Skin epidermis (tissue), 12 donors: ENCODE data around the gene RPS10.

Source experiments
- H3K27ac ChIP-seq, 21 experiments: fragments of 200-600 bp; sonication (generic) in 11 of 21; one replicate each; pipeline ENCODE4 v1.5.0; 2020; ENCODE audit warnings: mild to moderate bottlenecking in 3 of 21, inconsistent platforms in 2 of 21, moderate library complexity in 2 of 21
- H3K4me3 ChIP-seq, 7 experiments: fragments of 200-600 bp; sonication (generic) in 2 of 7; one replicate each; pipeline ENCODE4 v1.5.0; 2020; ENCODE audit warnings: inconsistent platforms in 2 of 7, mild to moderate bottlenecking in 2 of 7, moderate library complexity in 1 of 7

The RPS10 gene

GRCh38 chr6:34425498-34426410 is at the start of gene RPS10:
Gene RPS10, minus strand, starts transcription at chr6:34426069. Its CDS starts 848 bp downstream, at chr6:34425221.
- peak within 1 kb of the TSS; percentile 46 to 98 (median 88) for H3K27ac ChIP-seq
- peak within 1 kb of the TSS; percentile 52 to 92 (median 71) for H3K4me3 ChIP-seq

DNA sequence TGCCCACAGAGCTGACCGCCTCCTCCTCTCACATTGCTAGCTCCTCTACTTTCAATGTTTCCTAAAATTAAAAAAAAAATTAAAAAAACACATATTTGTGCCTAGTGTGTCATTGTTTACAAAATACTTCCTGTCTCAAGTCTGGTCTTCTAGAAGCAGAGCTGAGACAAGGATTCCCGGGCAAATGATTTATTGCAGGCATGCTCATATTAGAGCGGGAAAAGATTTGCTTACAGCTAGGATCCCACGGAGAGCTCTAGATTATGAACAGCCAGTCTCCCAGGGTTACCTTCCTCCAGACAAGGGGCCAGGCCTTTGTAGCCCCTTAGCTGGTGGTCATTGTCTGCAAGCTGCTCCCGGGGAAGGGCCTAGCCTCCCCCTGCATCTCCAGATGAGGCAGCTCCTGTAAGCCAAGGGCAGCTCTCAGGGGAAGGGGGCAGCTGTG is 49.4 kb upstream of the RPS10 start:
- H3K27ac ChIP-seq, result no peak overlapping the region
- H3K4me3 ChIP-seq, result no peak overlapping the region

- Histone ChIP-seq H3K27ac (no peak overlapping the region), H3K4me3 (no peak overlapping the region)
These were observed 48.9 kb upstream of the RPS10 start for GRCh38 chr6:34474754-34475153.

DNA sequence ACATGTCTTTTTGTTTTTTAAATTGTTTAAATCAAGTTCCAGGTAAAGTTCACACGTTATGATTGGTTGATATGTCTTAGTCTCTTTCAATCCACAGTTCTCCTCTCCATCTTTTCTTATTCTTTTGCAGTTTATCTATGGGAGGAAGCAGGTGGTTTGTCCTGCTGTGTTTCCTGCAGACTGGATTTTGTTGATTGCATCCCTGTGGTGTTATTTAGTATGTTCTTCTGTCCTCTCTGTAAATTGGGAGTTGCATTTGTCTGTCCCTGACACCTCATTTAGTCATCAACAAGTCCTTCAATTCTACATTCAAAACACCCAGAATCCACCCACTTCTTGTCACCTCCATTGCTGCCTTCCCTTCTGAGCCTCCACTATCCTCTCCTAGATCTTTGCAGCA is 48.1 kb upstream of the RPS10 start:
- H3K4me3 ChIP-seq, result no peak overlapping the region
- H3K27ac ChIP-seq, result no peak overlapping the region

DNA sequence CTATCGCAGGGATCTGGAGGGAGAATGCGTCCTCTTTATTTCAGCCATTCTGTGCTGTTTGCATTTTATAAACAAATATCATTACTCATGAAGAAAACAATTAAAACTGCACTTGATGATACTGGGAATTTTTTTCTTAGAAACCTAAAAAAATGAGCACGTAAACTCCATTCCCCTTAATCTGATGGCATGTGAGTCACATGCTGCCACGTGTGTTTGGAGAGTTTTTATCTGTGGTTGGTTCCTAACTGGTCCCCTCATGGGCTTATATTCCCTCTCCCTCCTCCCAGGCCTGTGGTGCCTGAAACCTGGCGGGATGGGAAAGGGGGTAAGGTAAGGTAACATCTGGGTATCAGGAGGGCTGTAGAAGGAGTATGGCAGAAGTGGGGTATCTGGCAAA is 46.6 kb upstream of the RPS10 start:
- no peak overlapping the region for H3K27ac ChIP-seq
- H3K4me3 ChIP-seq, result no peak overlapping the region

DNA sequence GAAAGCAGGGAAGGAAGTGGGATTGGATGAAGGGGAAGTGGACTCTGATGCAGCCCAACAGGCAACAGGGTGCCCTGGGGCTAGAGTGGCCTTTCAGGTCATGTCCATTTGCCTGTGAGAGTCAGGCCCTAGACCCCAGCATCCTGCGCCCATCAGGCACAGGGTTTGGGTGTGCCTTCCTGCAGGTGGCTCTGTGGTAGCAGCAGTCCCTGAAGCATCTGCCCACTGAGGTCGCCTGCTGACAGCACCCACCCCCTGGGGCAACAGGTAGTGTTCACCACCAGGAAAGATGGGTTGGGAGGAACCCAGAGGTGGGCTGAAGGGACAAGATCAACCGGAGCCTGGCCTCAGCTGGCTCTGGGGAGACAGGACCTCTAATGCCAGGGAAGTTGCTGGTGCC is 43.6 kb upstream of the RPS10 start:
- no peak overlapping the region for H3K4me3 ChIP-seq

DNA sequence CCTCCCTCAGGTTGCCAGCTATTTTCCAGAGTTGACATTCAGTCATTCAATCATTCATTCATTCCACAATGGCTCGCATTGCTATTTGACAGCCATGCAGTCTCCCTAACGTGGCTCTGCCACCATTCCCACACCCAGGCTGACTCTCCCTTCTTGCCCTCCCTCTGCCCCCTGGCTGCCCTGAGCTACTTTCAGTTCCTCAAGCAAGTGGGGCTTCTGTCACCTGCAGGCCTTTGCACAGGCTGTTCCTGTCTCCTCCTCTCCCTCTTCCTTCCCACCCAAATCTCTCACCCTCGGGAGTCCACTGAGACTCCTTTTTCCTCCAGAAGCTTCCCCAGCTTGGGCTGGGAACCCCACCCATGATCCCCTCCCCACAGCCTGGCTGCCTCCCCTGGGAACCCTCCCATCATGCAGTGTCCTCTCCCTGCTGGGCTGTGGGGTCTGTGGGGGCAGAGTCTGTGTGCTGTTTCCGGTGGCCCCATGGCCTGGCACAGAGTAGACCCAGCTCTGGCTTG is 42.6 kb upstream of the RPS10 start:
- H3K27ac ChIP-seq, result no peak overlapping the region
- H3K4me3 ChIP-seq, result no peak overlapping the region

More for the DNA sequence above, 43.6 kb upstream of the RPS10 start:
- H3K27ac ChIP-seq, result no peak overlapping the region

- H3K4me3 ChIP-seq, result peak overlapping the region in 5 of 7 experiments; percentile 12 to 37 (median 24)
- H3K27ac ChIP-seq, result peak overlapping the region in 1 of 21 experiments; percentile 7
These were observed 40.6 kb upstream of the RPS10 start for GRCh38 chr6:34466242-34467185.

GRCh38 chr6:34465531-34466241 is 39.8 kb upstream of the RPS10 start, which contains the start of gene PACSIN1:
Gene PACSIN1, plus strand, starts transcription at chr6:34466076. Its CDS starts 60,230 bp downstream, at chr6:34526306.
- peak within 1 kb of the TSS in 5 of 7 experiments; percentile 12 to 37 (median 24) for H3K4me3 ChIP-seq
- H3K27ac ChIP-seq, result peak within 1 kb of the TSS in 1 of 21 experiments; percentile 7

DNA sequence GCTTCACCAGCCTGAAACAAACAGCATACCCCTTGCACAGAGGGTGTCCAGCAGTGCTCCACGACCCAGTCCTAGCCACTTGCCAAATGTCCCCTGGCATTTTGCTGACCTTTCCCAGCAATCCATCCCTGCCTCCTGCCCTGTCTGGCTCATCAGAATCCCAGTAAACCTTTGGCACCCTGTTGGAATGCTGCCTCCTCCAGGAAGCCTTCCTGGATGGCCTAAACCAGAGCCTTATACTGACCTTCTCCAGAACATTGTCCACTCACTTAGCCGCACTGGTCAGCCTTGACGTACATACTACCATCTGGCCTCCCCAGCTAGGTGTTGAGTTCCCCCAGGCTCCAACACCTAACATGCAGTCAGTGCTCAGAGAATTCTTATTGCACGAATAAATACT is 38.0 kb upstream of the RPS10 start:
- Histone ChIP-seq H3K4me3 (no peak overlapping the region), H3K27ac (no peak overlapping the region)

DNA sequence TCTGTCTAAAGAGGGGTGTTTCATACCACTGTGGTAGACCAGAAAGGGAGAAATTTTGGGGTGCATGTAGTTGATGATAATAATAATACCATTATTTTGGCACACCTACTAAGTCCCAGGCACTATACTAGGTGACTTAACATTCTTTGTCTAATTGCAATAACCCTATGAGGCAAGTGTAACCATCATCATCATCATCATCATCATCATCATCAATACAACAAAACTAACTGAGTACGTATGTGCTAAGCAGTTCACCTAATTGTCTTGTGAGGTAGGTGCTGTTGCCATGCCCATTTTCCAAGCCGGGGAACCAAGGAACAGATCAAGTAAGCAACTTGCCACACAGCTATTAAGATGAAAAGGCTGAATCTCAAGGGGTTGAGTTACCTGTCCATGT is 37.4 kb upstream of the RPS10 start:
- no peak overlapping the region for H3K4me3 ChIP-seq
- H3K27ac ChIP-seq, result no peak overlapping the region

GRCh38 chr6:34462551-34462971 is 36.7 kb upstream of the RPS10 start:
- no peak overlapping the region for H3K4me3 ChIP-seq
- H3K27ac ChIP-seq, result no peak overlapping the region

- H3K4me3 ChIP-seq, result no peak overlapping the region
- no peak overlapping the region for H3K27ac ChIP-seq
These were observed 36.1 kb upstream of the RPS10 start for GRCh38 chr6:34462010-34462409.

DNA sequence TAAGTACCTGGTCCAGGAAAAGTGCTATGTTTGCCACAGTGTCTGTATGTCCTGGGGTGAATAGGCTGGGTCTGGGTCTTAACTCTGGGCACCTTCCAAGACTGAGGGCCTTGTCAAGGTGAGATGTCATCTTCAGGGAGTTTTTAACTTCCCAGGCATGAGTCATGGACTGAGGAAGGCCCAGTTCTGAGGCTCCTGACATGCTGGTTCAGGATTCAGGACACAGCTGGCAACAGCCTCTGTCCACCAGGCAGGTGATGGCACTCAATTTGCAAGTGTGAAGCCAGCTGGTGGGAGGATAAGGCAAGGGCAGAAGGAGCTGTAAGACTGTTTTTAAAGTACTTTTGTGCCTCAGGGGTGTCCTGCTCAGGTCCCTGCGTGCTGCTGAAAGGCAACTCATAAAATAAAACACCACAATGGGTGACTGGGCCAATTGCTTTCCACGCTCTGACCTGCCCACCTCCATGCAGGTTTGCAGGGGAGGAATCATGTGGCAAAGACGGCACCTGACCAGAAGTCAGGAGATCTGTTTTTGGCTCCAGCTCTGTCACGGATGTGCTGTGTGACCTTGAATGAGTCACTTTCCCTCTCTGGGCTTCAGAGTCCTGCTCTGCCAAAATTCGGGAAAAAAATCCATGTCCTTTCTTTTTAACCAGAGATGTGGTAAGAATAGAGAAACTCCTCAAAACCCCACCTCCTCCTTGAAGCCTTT is 35.1 kb upstream of the RPS10 start:
- H3K27ac ChIP-seq, result no peak overlapping the region
- H3K4me3 ChIP-seq, result no peak overlapping the region

- Histone ChIP-seq H3K4me3 (no peak overlapping the region), H3K27ac (no peak overlapping the region)
These were observed 34.2 kb upstream of the RPS10 start for GRCh38 chr6:34459899-34460593.

GRCh38 chr6:34457742-34458735 is 32.2 kb upstream of the RPS10 start:
- no peak overlapping the region for H3K4me3 ChIP-seq
- H3K27ac ChIP-seq, result no peak overlapping the region

DNA sequence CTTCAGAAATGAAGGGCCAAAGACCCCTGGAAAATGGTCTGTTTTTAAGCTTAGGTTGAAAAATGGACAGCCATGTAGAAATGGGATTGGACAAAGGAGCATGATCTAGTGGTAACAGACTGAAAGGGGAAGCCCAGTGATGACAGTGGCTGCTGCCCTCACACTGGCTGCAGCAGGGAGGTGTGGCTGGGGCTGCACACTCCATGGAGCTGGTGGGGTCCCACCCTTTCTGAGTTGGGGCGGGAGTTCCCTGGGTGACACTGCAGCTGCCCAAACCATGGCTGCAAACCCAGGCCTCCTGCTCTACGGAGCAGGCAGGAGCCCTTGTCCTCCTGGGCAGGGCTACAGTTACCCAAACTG is 31.5 kb upstream of the RPS10 start:
- Histone ChIP-seq H3K4me3 (no peak overlapping the region), H3K27ac (no peak overlapping the region)
